HG03196 (cell line): ENCODE data around the gene TRPV2.
"Not testable (repeated sequence)": the region's sequence is repeated elsewhere in the genome, so short reads cannot be mapped to it uniquely, and the experiment has no call there.

Source experiments
- ATAC-seq: cut with Tn5 transposase; IDR thresholded peaks from one replicate; pipeline ENCODE4 v1.9.1; 2021; ENCODE audit not compliant: unreplicated experiment

TRPV2 gene

DNA sequence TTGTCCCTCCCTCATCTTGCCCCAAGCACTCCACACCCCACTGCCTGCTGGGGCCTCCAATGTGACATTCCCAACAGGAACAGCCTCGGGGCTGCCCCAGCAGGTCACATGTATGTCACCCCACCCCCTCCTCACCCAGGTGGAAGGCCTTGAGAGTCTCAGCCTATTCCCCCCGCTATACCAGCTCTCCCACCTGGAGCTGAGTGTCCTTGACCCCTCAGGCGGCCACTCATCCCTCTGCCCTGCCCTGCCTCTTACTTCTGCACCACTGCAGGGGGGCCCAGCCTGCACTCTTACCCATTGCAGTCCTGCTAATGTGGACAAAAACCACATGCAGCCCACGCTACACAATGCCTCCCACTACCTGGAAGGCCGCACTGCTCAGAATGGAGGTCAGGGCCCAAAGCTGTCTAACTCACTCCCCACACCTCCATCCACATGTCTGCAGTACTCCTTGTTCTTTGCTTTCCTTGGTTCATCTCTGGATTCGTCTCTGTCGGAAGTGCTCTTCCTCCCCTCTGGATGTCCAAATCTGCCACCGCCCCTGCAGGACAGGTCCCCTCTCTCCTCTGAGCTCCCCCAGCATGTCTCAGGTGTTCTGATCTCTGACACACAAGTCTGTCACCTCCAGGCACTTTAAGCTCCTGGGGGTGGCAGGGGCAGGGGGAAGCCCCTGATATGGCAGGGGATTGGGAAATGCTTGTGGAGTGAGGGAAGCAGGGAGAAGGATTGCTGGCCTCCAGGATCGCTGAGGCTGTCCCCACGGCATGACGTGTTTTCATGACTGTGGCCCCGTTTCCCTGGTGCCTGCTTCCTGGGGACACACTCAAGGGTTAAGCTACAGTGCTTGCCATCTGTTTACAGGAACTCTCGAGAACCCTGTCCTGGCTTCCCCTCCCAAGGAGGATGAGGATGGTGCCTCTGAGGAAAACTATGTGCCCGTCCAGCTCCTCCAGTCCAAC, 20.8 kb downstream of the TRPV2 start:
- ATAC-seq = no peak

DNA sequence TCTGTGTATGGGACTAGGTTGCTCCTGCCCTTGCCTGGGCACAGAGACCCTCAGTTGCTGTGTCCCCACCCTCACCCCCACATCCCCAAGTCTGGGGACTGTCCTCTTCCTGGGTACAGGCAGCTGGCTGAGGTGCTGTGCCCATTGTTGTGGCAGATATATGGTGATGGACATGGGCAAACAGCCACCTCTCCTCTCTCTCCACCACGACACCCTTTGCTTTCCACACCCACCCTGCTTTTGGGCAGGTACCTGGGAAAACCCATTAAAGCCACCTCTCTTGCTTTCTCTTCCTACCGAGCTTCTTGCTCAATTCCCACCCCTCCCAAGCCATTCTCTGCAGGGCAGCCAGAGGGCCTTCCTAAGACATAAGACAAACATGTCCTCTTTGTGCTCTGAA, 21.7 kb downstream of the TRPV2 start:
- no peak for ATAC-seq

DNA sequence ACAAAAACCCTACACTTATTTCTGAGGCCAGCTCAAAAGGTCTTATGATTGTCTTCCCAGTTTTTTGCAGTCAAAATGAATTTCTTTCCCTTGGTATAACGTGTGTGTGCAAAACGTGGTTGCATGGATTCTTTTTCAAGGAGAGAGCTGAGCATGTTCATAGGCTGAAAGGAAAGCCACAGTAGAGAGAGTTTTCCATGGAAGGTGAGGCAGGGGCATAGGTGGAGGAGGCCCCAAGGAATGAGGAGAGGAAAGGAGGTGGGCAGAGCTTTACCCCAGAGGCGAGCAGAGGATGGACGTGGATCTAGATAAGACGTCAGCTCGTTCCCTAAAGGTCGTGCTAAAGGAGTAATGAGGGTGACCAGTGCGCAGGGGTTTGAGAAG, 22.8 kb downstream of the TRPV2 start:
- ATAC-seq = peak; percentile 1

- peak; percentile 80 for ATAC-seq
These were observed 23.4 kb downstream of the TRPV2 start for GRCh38 chr17:16438557-16439302.

GRCh38 chr17:16439303-16439791, 24.0 kb downstream of the TRPV2 start:
- peak; percentile 6 for ATAC-seq

GRCh38 chr17:16439811-16440351, 24.5 kb downstream of the TRPV2 start:
- no peak for ATAC-seq

- ATAC-seq = not testable (repeated sequence)
These were observed 25.0 kb downstream of the TRPV2 start for GRCh38 chr17:16440354-16440753.

- ATAC-seq = no peak
These were observed 25.7 kb downstream of the TRPV2 start for GRCh38 chr17:16440901-16441629.

DNA sequence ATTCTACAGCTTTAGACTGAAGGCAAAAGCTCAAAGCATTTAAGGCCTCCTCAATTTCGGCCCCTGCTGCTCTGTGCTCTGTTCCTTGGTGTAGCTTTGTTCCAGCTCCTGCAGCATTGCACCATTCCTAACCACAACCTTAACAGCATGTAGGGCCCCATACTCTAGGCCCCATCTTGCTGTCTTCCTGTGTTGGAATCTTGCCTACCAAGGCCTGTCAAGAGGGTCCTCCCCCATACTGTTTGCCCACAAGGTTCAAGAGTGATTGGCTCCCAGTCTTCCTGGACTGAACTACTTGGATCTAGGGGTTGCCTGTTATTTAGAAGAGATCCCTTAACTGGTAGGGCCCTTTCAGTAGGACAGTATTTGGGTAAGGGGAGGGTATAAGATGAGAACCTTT, 26.8 kb downstream of the TRPV2 start:
- no peak for ATAC-seq

DNA sequence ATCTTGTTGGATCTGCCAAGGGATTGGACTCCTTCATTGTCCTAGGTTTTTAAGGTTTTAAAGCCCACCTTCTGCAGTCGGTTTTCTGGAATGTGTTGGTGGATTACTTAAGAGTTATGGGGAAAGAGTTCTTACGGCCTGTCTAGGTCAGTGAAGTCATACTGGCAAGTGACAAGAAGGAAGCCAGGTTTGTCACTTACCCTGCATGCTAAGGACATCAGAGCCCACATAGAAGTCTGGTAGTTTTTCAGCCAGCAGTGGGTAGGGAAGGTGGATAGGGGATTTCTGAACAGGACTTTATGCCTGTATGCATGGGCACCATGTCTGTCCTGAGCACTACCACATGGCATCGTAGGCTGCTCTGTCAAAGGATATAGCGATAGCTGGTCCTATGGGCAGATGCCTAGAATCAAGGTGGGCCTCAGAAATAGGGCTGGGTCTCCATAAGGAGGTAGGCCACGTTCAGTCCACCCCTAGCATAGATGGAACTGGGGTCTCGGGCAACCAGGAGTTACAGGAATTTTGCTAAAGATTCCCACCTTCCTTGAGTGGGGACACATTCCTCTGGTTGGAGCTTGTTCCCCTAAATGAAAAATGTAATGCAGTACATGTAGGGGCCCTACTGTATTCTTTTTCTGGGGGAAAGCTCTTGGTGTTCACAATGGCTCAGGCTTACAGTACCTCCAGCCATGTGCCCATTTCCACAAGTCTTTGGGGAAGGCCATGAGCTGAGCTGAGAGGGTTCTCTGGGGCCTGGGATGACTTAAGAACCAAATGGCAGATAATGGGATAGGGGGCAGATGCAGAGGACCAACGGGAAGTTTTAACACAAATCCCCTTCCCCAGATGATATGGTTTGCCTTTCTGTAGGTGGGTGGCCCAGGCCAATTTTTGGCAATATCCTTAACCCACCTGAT, 27.5 kb downstream of the TRPV2 start:
- no peak for ATAC-seq

DNA sequence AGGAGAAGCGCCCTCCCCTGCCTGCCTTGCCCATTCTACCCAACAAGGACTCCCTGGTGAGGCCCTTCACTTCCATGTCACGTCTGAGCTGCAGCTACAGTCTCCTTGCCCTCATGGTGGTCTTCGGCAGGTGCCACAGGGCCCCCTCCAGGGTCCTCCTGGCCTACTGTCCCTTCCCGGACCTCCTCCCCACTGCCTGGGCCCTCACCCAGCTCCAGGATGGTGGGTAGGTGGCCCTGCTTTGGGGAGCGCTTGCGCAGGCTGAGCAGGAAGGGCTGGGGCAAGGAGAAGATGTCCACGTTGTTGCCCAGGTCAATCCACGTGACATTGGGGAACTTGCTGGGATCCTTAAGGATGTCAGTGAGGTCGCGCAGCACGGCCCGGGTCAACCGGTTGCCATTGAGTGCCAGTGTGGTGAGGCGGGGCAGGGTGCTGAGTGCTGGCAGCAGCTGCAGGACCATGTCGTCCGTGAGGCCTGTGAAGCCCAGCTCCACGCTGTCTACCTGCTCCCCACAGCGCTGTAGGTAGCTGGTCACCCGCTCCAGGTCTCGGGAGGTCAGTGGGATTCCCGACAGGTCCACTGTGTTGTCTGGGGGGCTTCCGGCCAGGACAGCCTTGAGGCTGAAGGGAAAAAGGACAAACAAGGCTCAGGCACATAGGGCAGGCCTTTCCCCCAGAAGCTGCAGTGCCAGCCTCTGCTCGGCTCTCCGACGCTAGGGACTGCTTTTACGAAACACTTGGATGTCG, 28.3 kb downstream of the TRPV2 start:
- ATAC-seq = no peak

DNA sequence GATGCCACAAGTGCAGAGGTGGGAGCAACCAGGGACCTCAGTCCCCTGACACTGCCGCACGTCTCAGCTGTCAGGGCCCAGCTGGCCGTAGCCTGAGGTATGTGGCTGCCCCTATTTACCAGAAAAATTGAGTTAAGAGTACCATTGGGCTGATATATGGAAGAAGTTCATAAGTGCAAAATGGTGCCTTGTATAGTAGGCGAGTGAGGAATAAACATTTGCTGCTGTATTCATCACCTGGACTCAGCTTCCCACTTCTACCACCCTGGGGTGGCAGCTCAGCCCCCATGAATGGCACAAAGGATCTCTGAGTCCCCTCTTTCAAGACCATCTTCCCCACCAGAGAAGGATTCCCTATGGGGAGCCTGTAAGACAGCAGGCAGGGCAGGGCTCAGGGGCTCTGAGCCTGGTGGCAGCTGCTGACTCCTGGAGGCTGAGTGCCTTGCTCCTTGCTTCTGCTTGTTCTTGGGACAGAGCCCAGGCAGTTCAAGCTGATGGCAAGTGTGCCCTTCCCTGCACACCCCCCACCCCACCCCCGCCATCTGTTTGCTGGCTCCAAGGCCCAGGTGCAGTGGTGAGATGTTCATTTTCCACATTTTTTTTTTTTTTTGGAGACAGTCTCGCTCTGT, 29.0 kb downstream of the TRPV2 start:
- ATAC-seq = no peak

DNA sequence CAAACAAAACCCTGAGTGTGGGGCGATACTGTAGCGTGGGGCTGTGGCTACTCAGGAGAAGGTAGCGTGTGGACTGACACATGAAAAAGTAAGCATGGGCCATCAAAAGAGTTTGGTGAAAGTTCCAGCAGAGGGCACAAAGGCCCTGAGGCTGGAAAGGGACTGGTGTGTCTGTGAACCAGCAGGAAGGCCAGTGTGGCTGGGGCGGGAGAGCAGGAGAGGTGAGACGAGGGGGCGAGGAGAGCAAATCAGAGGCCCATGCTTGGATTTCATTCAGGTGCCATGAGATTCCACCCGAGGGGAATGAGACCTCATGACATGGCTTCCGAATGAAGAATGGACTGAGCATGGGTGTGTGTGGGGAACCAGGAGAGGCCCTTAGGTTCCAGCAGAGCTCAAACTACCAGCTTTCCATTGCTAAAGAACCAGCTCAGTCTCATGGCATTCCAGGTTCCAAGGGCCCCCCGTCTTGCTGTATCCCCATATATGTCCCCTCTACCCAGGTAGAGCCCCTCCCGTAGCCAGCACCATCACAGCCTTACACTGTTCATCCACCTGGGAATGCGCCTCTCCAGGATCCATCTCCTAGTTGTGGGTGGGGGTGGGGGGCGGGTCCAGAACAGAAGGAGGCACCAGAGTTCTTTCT, 31.1 kb downstream of the TRPV2 start:
- ATAC-seq = no peak

- no peak for ATAC-seq
These were observed 32.3 kb downstream of the TRPV2 start for GRCh38 chr17:16447676-16448075.

DNA sequence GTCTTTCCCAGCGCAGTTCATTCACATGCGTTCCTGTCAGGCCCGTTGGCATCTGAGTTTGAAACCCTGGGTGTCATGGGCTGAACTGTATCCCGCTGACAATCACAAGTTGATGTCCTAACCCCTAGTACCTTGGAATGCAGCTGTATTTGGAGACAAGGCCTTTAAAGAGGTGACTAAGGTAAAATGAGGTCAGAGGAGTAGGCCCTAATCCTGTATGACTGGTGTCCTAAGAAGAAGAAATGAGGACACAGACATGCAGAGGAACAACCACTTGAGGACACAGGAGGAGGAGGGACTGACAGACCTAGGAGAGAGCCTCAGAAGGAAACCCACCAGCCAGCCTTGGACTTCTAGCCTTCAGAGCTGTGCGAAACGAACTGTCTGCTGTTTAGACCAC, 33.1 kb downstream of the TRPV2 start:
- no peak for ATAC-seq

DNA sequence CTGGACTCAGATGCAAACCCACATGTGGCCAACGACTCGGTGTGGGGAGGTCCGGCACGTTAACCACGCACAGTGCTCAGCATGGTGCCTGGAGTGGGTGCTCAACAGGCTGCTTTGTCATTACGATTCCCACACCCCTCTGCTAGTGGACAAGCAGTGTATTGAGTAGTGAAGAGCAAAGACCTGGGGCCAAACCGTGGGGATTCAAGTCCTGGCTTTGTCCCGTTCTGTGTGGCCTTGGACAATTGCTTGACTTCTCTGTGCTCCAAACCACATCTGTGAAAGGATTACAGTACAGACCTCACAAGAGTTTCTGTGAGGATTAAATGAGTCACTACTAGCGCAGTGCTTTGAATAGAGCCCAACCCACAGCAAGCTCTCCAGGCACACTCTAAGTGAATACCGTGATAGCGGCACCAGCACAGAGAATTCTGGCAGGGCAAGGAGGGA, 33.8 kb downstream of the TRPV2 start:
- no peak for ATAC-seq

GRCh38 chr17:16450028-16450427, 34.7 kb downstream of the TRPV2 start:
- no peak for ATAC-seq

GRCh38 chr17:16452268-16452667, 36.9 kb downstream of the TRPV2 start:
- ATAC-seq = not testable (repeated sequence)
